Lung (tissue), 12 donors: ENCODE results near the gene UBXN1. TPM values are rescaled to one million over a fixed set of nuclear protein-coding genes. Genes with fewer than 3 reads are reported as not detected.

Experiments
- ATAC-seq: fragments of 200-7000 bp; cut with Tn5 transposase; one replicate; pipeline ENCODE4 v1.9.1; 2020; ENCODE audit warnings: moderate number of reproducible peaks; ENCODE audit not compliant: insufficient read depth, low FRiP score
- DNase-seq, 3 donors: peaks; one replicate each; pipeline ENCODE4 v3.0.0-alpha.2; 2013 to 2017
- H3K27ac ChIP-seq, 2 donors: one replicate each; pipeline ENCODE4 v1.5.1; 2013; ENCODE audit warnings: mild to moderate bottlenecking in 2 of 2, moderate library complexity in 2 of 2, control low read depth in 1 of 2, inconsistent platforms in 1 of 2, low read depth in 1 of 2, low read length in 1 of 2
- H3K27me3 ChIP-seq, 3 donors: one replicate each; pipeline ENCODE4 v1.5.1; 2013; ENCODE audit warnings: low read length in 2 of 3; ENCODE audit not compliant: control insufficient read depth in 3 of 3, insufficient read depth in 3 of 3
- H3K36me3 ChIP-seq, 4 donors: one replicate each; pipeline ENCODE4 v1.5.1; 2013; ENCODE audit warnings: low read length in 4 of 4, mild to moderate bottlenecking in 1 of 4, moderate library complexity in 1 of 4; ENCODE audit not compliant: control insufficient read depth in 4 of 4, insufficient read depth in 4 of 4
- H3K4me1 ChIP-seq, 5 donors: one replicate each; pipeline ENCODE4 v1.5.1; 2013; ENCODE audit warnings: low read length in 5 of 5, mild to moderate bottlenecking in 2 of 5, moderate library complexity in 1 of 5; ENCODE audit not compliant: control insufficient read depth in 5 of 5, insufficient read depth in 5 of 5
- H3K4me3 ChIP-seq: one replicate; pipeline ENCODE4 v1.5.1; 2013; ENCODE audit warnings: mild to moderate bottlenecking, control low read depth, moderate library complexity
- H3K9ac ChIP-seq, 2 donors: one replicate each; pipeline ENCODE4 v1.5.1; 2013; ENCODE audit warnings: low read length in 2 of 2, control low read depth in 1 of 2; ENCODE audit not compliant: insufficient read depth in 1 of 2
- H3K9me3 ChIP-seq, 4 donors: one replicate each; pipeline ENCODE4 v1.5.1; 2013; ENCODE audit warnings: low read length in 3 of 4, mild to moderate bottlenecking in 1 of 4, moderate library complexity in 1 of 4; ENCODE audit not compliant: control insufficient read depth in 4 of 4, insufficient read depth in 3 of 4
- CTCF ChIP-seq: IDR thresholded peaks from 2 replicates; pipeline ENCODE4 v1.5.1; 2012; ENCODE audit warnings: mild to moderate bottlenecking; ENCODE audit errors: control extremely low read depth, extremely low read depth
- WGBS, 2 donors: extraction: QIAGEN DNeasy Blood & Tissue Kit; methylation state at CpG; one replicate each; pipeline ENCODE4 v1.1.7; 2013; 5-methylcytosine and 5-hydroxymethylcytosine counted together
- polyA plus RNA-seq, 2 donors: library from polyadenylated mRNA; stranded (reverse); fragments of 200-250 nt; gene quantifications; one replicate each; pipeline ENCODE4 v1.2.1, GENCODE V29; 2013
- total RNA-seq, 2 donors: library from RNA; depleted of rRNA in 1 of 2; stranded (reverse); fragments of >200 nt in 1 of 2; gene quantifications; one replicate each; pipeline ENCODE4 v1.2.1, GENCODE V29; 2014 to 2021
- donor health status: control.
- donor health status: control.
- donor health status: Bipolar disorder and iron deficiency.
- donor health status: healthy.
- donor health status: DM: yes; HTN: yes; CAD: no.

UBXN1 gene
- total and polyA plus RNA-seq, 4 donors = 54.8 to 168 (median 114) TPM

GRCh38 chr11:62727872-62728170, 48.9 kb upstream of the UBXN1 start:
- peak overlapping the region; percentile 78 for H3K4me3 ChIP-seq
- no peaks in the 10 kb centered on the region for H3K9me3 ChIP-seq
- WGBS, 2 donors = 0% methylated on average over 20 of the region's 20 CpGs
- H3K9ac ChIP-seq = peak overlapping the region in 1 of 2 donors; percentile 99
- H3K36me3 ChIP-seq = peaks cover 4 to 20% (median 12%) of the 10 kb centered on the region in 4 donors
- no peaks in the 10 kb centered on the region for H3K27me3 ChIP-seq
- peak overlapping the region; percentile 84 to 97 for H3K27ac ChIP-seq
- no peak for TF ChIP-seq CTCF
- peak; percentile 96 to 100 (median 99) for DNase-seq
- peak; percentile 73 for ATAC-seq
- H3K4me1 ChIP-seq = peaks cover 0 to 35% (median 6%) of the 10 kb centered on the region in 5 donors

GRCh38 chr11:62727165-62727871, 48.4 kb upstream of the UBXN1 start, which contains the start of gene HNRNPUL2:
Gene HNRNPUL2, minus strand, starts transcription at chr11:62727457. Its CDS starts 301 bp downstream, at chr11:62727156.
- DNase-seq (peak; percentile 99 to 100 (median 100)), ATAC-seq (peak; percentile 86)
- peak within 1 kb of the TSS; percentile 98 for H3K4me3 ChIP-seq
- peaks cover 0 to 35% (median 6%) of the 10 kb centered on the region in 5 donors for H3K4me1 ChIP-seq
- no peaks in the 10 kb centered on the region for H3K27me3 ChIP-seq
- H3K9ac ChIP-seq = peak within 1 kb of the TSS; percentile 85 to 99
- H3K36me3 ChIP-seq = peaks cover 9 to 24% (median 16%) of the 10 kb centered on the region in 4 donors
- no peaks in the 10 kb centered on the region for H3K9me3 ChIP-seq
- TF ChIP-seq CTCF = no peak
- WGBS, 2 donors = 0 to 1% methylated on average over 54 to 72 of the region's 72 CpGs
- peak within 1 kb of the TSS; percentile 97 to 99 for H3K27ac ChIP-seq

- ATAC-seq = peak; percentile 4
- 0 to 1% methylated on average over 32 to 37 of the region's 37 CpGs for WGBS, 2 donors
- peaks cover 0 to 35% (median 6%) of the 10 kb centered on the region in 5 donors for H3K4me1 ChIP-seq
Observed at GRCh38 chr11:62726915-62727164, 48.0 kb upstream of the UBXN1 start.

More at GRCh38 chr11:62726915-62727164, 48.0 kb upstream of the UBXN1 start:
- Histone ChIP-seq H3K9ac (no peak overlapping the region), H3K27me3 (no peaks in the 10 kb centered on the region), H3K27ac (peak overlapping the region; percentile 97 to 99), H3K4me3 (peak overlapping the region; percentile 98), H3K9me3 (no peaks in the 10 kb centered on the region), H3K36me3 (peaks cover 13 to 29% (median 21%) of the 10 kb centered on the region in 4 donors)
- no peak for TF ChIP-seq CTCF
- DNase-seq = no peak
